Dedifferentiated amniotic fluid mesenchymal stem cell (primary cell): ENCODE measurements around the gene ST3GAL5.

Source experiments
- DNase-seq: peaks from one replicate; pipeline ENCODE4 v3.0.0-alpha.2; 2016; ENCODE audit errors: extremely low spot score

ST3GAL5 gene

DNA sequence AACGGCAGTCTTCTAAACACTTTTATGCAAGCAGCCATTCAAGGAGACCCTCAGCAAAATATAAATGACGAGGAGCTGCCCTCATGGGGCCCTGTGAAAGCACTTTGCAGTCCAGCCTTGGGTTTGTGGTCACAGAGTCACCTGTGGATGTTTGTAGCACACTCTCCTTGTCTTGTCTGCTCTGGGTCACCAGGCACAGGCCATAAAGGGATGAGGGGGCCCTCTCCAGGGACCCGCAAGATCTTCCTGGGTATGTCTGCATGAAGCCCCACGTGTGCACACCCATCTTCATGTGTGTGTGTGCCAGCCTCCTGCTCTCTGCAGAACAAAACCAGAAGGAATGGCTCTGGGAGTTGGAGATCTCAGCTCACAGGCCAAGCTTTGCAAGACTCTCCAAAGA, 98.8 kb downstream of the ST3GAL5 start:
- DNase-seq: no peak

DNA sequence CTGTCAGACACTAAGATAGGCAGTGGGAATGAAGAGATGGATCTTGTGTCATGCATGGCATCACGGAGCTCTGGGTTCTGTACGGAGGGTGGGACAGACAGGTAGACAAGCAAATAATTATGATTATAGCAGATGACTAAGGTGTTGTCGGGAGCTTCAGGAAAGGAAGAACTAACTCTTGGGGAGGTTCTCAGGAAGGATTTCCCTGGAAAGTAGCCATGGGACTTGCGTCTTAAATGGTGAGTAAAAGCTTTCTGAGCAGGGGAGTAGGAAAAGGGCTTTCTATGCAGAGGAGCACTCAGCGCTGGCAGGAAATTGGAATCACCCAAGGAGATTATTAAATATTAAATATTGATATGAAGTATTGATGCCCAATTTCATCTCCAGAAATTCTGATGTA, 99.5 kb downstream of the ST3GAL5 start:
- DNase-seq: no peak

GRCh38 chr2:85788603-85789002, 100.2 kb downstream of the ST3GAL5 start:
- no peak for DNase-seq

GRCh38 chr2:85787981-85788340, 100.8 kb downstream of the ST3GAL5 start:
- DNase-seq: no peak

- DNase-seq: no peak
Measured at GRCh38 chr2:85787282-85787980, 101.4 kb downstream of the ST3GAL5 start.
